ENCODE results near the gene SH3PXD2B.

The SH3PXD2B gene

GRCh38 chr5:172435362-172436077 is 18.8 kb downstream of the SH3PXD2B start:
- no peak for DNase-seq

GRCh38 chr5:172434251-172434650 is 20.1 kb downstream of the SH3PXD2B start:
- no peak for DNase-seq

- no peak for DNase-seq
Observed at GRCh38 chr5:172433513-172433912, 20.8 kb downstream of the SH3PXD2B start.

DNA sequence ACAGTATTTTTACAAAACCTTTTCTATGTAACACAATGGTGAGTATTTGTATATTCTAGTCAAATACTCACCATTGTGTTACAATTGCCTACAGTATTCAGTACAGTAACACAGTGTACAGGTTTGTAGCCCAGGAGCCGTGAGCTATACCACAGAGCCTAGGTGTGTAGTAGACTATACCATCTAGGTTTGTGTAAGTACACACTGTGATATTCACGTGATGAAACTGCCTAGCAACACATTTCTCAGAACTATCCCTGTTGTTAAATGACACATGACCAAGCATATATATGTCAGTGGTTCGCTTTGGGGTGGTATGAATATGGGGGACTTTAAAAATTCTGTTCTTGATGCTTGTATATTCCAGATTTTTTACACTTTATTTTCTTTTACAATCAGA is 21.3 kb downstream of the SH3PXD2B start:
- no peak for DNase-seq

DNA sequence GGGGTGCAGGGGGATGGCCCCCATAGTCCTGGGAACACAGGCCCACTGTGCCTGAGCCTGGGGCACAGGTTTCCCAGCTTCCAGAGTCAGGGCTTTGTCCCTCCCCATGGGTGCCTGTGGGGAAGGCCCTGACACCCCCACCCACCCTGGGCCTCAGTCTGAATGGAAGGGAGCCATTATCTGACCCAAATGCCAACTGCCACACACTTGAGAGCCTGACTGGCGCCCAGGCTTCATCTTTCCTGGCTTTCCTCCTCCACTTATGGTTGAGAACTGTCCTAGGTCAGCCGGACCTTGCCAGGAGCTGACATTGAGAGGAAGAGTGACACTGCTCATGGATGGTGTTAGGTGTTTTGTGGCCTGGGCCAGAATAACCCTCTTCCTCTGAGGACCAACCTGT is 24.0 kb downstream of the SH3PXD2B start:
- DNase-seq = no peak

DNA sequence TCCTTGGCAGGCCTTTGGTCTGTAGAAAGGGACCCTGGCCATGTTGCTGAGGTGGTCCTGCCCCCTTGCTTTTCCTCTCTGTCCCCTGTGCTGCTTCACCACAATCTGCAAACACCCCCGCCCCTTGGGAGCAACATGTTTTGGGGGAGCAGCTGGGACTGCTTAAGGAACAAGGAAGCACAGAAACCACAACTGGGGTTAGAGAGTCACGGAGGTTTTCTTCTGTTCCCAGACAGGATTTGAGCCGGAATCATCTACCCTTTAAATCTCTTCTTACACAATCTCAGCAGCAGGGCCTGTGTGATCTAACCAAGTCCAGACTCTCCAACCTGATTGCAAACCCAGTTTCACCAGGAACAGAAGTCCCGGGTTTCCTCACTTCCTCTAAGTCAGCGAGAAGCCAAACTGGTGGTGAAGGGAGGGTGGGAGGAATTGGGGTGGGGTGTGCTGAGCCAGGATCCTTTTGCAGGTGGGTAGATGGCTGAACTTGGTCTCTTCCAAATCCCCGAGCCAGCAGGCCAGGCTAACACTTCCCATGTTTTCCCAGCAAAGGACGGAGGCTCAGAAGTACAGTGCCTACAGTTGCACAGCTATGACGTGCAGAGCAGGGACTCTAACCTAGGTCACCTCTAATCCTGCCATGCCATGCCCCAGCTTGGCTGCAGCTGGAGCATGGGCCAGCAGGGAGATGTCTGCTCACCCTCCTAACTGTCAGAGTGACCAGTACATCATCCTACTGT is 25.0 kb downstream of the SH3PXD2B start:
- DNase-seq = no peak

- no peak for DNase-seq
Observed at GRCh38 chr5:172428224-172429166, 25.8 kb downstream of the SH3PXD2B start.

DNA sequence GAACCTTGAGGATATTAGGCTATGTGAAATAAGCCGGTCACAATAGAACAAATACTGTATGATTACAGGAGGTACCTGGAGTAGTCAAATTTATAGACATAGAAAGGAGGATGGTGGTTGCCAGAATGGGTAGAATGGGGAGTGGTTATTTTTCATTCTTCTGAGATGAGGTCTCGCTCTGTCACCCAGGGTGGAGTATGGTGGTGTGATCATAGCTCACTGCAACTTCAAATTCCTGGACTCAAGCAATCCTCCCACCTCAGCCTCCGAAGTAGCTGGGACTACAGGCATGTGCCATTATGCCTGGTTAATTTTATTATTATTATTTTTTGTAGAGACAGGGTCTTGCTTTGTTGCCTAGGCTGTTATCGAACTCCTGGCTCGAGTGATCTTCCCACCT is 27.1 kb downstream of the SH3PXD2B start:
- no peak for DNase-seq

- no peak for DNase-seq
Observed at GRCh38 chr5:172426086-172426485, 28.2 kb downstream of the SH3PXD2B start.

DNA sequence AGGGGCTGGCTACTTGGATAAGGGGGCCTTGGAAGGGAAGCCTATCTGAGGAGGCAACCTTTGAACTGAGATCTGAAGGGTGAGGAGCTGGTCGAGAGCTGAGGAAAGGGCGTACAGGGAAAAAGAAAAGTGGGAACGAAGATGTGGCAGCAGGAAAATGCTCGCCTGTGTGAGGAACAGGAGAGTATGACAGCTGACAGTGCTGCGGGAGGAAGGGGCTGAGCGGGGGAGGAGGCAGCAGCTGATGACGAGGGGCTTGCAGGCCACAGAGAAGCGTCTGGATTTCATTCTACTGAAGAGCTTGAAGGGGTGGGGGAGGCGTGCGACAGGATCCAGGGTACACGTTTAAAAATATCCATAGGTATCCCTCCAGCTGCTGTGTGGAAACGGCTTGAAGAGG is 28.9 kb downstream of the SH3PXD2B start:
- DNase-seq = no peak

DNA sequence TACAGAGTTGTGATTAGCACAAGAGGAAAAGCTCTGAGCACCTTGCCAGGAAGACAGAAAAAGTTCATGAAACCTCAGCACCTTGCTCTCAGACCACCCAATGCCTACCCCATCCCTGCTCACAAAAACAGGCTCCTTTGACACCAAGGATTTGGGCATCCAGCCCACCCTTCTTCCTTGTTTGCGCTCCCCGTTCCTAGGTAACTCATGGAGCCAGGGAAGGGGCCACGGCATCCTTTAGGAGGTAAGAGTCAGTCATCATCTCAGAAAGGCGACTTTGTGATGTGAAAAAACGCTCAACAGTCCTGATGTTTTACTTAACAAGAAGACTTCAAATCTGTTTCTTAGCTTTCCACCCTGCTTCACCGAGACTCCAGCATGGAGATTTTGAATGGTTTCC is 29.5 kb downstream of the SH3PXD2B start:
- no peak for DNase-seq

DNA sequence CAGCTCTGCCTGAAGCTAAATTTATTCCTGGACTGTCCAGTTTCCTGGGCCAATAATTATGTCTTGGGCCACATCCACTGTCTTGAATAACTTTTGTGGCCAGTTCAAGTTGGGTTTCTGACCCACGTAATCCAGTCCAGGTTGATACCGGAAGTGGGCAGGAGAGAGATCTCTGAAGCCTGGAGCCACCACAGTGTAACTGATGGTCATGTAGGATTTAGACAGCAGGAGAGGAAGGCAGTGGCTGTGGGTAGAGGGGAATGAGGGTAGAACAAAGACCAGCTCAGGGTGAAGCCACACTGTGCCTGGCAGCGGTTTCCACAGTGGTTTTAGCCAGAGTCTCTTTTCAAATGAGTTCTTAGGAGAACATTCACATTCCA is 30.2 kb downstream of the SH3PXD2B start:
- no peak for DNase-seq

- no peak for DNase-seq
Observed at GRCh38 chr5:172423379-172424110, 30.8 kb downstream of the SH3PXD2B start.

DNA sequence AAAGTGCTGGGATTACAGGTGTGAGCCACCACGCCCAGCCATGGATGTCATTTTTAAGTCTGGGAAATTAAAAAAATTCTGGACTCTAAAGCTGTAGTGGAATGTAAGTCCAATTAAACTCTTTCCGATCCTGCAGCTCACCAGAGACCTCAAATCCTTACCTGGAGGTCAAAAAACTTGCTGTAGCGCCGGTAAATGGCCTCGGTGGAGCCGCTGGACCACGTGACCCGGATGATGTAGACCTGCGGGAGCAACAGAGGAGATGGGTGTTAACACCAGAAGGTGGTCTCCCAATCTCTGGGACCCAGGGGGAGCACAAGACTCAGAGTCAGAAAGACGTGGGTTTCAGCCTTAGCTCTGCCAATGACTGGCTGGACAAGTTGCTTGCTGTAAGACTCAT is 32.1 kb downstream of the SH3PXD2B start:
- DNase-seq = no peak

DNA sequence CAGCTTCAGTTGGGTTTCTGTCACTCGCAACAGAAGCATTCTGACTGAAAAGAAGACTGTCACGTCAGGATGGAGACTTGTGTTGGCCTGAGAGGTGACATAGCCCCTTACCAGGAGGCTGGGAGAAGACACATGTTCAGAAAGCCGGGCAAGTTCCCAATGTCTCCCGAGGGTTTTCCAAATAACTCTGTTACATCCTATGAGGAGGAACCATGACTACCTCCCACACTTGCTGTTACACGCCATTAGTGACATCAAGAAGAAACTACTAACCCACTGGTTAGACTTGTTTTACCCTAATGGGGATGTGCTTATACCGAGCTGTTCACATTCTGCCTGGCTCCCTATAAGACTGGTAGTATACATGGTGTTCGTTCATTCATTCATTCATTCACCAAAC is 33.3 kb downstream of the SH3PXD2B start:
- no peak for DNase-seq

DNA sequence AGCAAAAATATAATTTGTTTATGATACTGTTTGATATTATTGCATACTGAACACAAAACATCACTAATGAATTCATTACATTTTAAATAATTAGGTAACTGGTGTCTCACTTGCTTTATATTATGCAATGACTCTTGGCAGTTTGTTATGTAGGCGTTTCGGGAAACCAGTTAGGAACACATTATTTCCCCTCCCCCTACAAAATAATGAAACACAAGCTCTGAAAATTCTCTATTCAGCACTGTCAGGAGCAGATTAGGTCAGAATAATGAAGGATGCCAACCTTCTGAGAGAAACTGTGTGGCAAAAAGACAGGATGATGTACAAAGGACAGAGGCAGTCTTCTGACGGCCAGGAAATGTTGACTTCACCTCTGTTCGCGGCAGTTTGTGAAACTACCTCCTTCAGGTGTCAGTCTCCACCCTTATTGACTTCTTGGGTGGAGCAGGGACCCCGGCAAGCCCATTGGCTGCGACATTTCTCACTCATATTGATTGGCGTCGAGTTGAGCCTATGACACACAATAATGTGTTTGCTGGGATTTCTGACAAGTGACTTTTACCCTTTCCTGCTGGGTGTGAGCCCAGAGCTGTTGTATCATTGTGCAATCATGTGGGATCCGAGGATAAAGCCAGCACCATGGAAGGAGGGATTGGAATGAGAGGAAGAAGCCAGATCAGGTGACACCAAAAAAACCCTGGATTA is 33.9 kb downstream of the SH3PXD2B start:
- DNase-seq = peak; percentile 45

GRCh38 chr5:172418862-172419814 is 35.2 kb downstream of the SH3PXD2B start:
- no peak for DNase-seq

- no peak for DNase-seq
Observed at GRCh38 chr5:172417983-172418630, 36.2 kb downstream of the SH3PXD2B start.

DNA sequence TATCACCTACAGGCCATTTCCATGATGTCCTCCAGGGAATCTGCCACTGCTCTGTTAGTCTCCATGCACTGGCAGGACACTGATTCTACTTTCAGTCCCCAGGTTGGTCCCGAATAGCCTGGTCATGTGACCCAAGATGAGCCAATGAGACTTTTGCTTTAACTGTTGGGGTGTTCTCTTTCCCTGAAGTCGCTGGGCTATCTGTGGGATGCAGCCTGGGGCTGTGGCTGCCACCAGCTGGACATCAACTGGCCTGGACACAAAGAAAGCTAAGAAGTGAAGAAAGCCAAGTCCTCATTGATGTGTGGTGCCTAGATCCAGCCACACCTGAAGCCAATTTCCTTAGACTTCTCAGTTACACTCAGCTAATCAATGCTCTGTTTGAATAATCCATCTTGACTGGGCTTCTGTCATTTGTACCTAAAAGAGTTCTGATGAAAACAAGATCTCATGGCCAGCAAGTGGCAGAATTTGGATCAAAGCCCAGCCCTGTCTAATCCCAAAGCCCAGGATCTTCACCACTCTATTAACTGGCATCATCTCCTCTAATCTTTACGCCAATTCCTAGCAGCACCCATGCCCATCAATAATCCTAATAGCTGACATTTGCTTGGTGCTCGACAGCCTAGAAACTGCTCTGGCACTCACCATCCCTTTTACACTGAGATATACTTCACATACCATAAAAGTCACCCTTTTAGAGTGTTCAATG is 37.0 kb downstream of the SH3PXD2B start:
- DNase-seq = no peak

Measured in NCI-H510A treated with DMSO at 0.1 percent for 48 hours (cell line).